Measurements from ENCODE around the gene TEX13A.

Gene TEX13A

GRCh38 chrX:105179644-105180043 is 40.9 kb downstream of the TEX13A start:
- in situ Hi-C loops (cut with HindIII; ENCODE audit: low sequenced_read_pairs): no loop called here

DNA sequence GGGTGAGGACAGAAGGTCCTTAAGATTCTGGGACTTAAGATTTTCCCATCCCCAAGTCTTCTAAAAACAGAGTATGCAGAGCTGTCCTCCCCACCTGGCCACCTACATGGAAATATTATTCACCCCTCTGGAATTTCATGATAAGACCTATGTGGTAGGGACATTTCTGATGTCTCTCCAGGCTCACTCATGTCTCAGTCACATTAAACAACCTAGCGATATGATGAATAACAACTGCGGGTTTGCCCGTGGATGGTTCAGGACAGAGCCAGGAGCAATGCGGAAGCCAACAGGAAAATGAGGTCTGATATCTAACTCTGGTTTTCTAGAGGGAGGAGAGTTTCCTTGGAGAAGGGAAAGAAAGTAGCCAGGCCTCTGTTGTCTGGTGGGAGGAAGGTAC is 47.4 kb downstream of the TEX13A start:
- in situ Hi-C loops (cut with HindIII; ENCODE audit: low sequenced_read_pairs): no loop called here
